HG03135 (cell line): ENCODE data around the gene SLC6A19.
"Not testable (repeated sequence)": the region's sequence is repeated elsewhere in the genome, so short reads cannot be mapped to it uniquely, and the experiment has no call there.

ENCODE experiments used
- ATAC-seq: cut with Tn5 transposase; IDR thresholded peaks from one replicate; pipeline ENCODE4 v1.9.1; 2021; ENCODE audit warnings: mild to moderate bottlenecking, moderate library complexity; ENCODE audit not compliant: unreplicated experiment

Gene SLC6A19

DNA sequence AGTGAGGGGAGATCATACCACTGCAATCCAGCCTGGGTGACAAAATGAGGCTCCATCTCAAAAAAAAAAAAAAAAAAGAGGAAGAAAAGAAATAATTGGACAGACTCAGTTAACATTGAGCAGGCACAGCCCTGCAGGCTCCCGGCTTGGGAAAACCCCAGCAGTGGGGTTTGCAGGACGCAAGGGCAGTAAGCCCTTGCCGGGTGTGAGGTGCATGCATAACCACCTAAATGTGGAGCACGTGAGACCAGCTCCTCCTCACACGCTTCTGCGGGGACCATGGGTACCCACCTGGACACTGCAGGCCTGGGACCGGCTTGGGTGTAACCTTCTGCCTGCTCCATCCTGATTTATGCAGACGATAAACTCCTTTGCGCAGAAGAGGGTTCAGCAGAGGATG lies 19.0 kb downstream of the SLC6A19 start:
- no peak for ATAC-seq

DNA sequence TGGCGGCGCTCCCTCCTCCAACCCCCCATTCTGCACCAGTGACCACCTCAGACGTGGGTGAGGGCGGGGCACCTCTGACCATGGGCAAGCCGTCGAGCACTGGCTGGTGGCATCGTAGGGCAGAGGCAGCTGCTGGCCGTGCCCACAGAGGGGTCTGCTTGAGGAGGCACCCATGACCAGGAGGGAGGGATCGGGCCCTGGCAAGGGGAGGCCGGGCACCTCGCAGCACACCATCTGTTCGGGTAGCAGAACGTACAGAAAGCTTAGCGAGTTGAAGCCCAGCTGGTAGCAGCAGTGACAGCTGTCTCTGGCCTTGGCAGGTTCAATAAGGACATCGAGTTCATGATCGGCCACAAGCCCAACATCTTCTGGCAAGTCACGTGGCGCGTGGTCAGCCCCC lies 19.4 kb downstream of the SLC6A19 start:
- ATAC-seq = no peak

- ATAC-seq = no peak
Observed at GRCh38 chr5:1221721-1222120, 20.3 kb downstream of the SLC6A19 start.

GRCh38 chr5:1222147-1222546 lies 20.8 kb downstream of the SLC6A19 start:
- ATAC-seq = no peak

- no peak for ATAC-seq
Observed at GRCh38 chr5:1222621-1223277, 21.4 kb downstream of the SLC6A19 start.

DNA sequence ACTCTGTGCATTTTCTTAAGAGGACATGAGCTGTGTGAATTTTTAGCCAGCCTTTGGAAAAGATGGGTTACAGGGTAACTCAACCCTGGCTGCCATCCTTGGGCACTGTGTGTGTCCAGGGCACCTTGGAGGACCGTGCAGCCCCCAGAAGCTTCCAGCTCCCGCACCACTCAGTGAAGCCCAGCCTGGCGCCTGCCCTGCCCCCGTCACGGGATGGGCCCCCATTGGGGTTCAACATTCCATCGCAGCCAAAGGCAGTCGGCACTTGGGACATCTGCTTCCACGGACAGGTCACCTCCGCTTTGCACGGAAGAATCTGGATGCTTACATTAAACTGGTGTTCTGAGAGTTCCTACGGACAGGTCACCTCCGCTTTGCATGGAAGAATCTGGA lies 21.9 kb downstream of the SLC6A19 start:
- ATAC-seq = no peak

GRCh38 chr5:1224631-1225030 lies 23.2 kb downstream of the SLC6A19 start:
- no peak for ATAC-seq

DNA sequence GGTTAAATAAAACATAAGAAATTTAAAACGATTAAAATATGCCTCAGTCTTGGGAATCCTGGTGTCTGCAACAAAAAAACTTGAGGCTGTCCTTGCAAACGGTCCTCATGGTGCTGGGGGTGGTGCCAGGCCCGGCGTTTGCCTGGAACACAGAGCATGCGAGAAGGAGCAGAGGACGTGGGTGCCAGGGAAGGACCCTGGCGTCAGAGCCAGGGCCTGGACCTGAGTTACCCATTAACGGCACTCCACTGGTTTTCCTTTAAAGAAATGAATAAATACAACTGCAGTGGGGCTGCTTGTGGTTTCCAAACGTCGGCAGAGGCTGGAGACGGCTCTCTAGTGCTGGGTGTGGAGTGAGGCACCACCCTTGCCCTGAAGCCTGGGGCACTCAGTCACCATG lies 23.7 kb downstream of the SLC6A19 start, which contains the start of gene SLC6A18:
SLC6A18 (plus strand) TSS at position 301 of the 400 bp plus-strand sequence; CDS start at position 398, 97 bp downstream.
- ATAC-seq = no peak

DNA sequence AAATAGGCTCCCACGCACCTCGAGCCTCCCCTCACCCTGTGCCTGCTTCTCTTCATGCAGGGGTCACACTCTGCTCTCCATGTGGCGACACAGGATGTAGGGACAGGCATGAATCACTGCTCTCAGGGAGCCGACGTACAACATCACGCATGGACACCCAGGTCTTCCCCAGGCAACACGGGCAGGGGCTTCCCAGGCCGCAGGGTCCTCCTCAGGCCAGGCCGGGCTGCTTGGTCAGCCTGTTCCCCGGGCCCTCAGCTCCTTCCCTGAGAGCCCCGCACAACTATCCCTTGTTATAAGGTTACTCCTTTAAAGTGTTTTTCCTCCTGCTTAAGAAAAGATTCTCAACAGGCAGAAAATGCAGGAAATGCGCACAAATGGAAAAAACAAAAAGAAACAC lies 24.8 kb downstream of the SLC6A19 start:
- no peak for ATAC-seq

- ATAC-seq = no peak
Observed at GRCh38 chr5:1226839-1227581, 25.6 kb downstream of the SLC6A19 start.

GRCh38 chr5:1227667-1228066 lies 26.3 kb downstream of the SLC6A19 start:
- ATAC-seq = no peak

DNA sequence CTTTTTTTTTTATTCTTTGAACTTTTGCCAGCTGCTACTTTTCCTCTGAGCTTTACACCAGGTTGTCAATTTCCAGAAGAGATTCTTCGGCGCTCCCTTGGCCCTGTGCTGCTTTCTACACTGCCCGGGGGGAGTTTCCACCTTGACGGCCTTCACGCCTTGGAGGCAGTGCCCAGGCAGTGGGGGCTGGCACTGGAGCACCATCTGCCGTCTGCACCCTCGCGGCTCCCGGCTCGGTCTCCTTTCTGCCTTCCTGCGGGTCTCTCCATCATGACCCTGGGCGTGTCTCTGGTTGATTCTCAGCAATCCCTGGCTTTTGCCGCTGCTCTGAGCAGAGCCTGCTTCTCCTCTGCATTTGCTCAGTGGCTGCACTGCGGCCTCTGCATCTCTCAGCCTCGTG lies 26.7 kb downstream of the SLC6A19 start:
- no peak for ATAC-seq

DNA sequence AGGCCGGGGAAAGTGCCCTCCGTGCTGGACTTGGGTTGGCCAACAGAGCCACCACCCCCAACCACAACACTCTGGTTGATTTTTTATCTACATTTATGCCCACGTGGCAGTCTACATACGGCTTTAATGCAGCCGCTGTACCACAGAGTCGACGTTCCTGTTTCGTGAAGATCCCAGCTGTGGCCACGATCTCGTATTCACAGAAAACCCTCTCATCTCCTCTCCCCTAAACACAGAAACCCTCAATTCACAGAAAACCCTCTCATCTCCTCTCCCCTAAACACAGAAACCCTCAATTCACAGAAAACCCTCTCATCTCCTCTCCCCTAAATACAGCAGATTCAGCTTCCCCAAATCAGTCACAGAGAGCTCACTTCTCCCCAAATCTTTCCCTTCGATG lies 27.6 kb downstream of the SLC6A19 start:
- not testable (repeated sequence) for ATAC-seq

DNA sequence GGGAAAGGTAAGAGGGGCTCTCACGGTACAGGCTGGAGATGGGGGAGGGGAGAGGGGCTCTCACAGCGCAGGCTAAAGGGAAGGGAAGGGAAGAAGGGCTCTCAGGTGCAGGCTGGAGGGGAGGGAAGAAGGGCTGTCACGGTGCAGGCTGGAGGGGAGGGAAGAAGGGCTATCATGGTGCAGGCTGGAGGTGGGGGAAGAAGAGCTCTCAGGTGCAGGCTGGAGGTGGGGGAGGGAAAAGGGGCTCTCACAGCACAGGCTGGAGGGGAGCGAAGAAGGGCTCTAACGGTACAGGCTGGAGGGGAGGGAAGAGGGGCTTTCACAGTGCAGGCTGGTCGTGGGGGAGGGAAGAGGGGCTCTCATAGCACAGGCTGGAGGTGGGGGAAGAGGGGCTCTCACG lies 28.4 kb downstream of the SLC6A19 start:
- ATAC-seq = no peak

GRCh38 chr5:1230551-1230950 lies 29.2 kb downstream of the SLC6A19 start:
- ATAC-seq = no peak

DNA sequence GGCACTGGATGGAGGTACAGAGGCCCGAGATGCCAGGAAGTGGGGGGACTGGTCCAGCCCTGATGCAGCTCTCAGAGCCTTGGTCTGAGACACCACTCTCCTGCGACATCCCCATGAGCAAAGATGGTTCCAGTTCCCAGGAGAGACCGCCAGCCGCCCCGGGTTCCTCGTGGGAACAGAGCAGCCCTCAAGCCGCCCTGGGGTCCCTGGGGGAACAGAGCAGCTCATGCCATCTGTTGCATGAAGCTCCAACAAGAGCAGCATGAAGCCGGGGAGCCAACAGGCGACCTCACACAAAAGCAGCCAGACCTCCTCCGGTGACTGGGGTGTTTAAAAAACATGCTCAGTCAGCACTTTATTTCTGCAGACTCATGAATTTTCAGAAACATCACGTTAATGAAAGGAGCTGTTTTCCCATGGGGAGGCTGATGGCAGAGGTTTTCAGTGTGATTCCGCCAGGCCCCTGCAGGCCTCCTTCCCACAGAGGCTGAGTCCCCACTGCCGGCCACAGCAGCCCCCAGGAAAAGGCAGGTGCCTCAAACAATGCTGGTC lies 30.0 kb downstream of the SLC6A19 start:
- ATAC-seq = no peak

DNA sequence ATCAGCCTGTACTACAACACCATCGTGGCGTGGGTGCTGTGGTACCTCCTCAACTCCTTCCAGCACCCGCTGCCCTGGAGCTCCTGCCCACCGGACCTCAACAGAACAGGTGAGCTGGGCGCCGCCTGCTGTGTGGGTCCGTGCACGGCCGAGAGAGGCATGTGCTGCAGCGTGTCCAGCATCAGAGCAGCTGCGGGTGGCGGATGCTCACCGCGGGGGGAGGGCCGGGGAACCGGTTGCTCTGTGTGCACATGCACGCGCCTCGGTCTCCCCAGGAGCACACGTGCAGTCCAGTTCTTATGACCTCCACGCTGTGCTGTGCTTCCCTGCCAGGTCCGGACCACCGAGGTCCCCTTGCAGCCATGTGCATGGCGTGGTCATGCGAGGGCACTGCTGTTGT lies 31.4 kb downstream of the SLC6A19 start:
- ATAC-seq = no peak

DNA sequence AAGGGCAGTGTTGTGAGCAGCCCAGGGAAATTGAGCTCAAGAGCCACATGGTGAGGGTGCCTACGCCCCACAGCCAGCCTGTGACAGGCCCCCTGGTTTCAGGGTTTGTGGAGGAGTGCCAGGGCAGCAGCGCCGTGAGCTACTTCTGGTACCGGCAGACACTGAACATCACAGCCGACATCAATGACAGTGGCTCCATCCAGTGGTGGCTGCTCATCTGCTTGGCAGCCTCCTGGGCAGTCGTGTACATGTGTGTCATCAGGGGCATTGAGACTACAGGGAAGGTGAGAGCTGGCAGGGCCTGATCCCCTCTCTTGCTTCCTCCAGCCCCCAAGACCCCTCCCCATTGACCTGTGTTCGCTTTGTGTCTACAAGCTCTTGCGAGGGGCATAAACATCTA lies 34.0 kb downstream of the SLC6A19 start:
- no peak for ATAC-seq

GRCh38 chr5:1235838-1236237 lies 34.4 kb downstream of the SLC6A19 start:
- ATAC-seq = no peak

DNA sequence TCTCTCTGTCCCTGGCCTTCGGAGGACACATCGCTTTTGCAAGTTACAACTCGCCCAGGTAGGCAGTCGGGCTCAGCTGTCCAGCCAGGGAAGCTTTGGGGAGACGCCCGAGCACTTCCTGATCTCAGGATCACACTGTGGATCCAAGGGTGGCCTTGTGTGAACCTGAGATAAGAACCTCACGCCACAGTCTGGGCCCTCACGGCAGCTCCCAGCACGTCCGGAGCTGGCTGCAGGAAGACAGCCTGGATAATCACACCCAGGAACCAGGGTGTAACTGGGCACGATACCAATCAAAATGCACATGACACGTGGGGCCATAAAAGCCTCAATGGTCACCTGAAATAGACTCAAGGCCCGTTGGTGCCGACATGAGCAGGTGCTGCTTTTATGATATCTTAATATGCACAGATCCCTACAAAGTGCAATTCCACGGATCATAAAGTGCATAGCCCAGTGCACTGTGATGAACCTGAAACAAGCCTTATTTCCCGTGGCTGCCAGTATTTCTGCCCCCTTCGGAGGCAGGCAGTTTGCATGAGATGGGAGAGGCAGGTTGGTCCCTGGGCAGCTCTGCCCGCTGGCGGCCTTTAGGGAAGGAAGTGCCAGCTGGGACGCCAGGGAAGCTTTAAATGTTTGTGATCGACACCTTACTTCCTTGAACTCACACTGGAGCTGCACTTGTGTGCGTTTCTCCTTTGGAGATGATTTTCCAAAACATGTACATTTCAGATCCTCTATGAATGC lies 38.3 kb downstream of the SLC6A19 start:
- ATAC-seq = no peak

- ATAC-seq = no peak
Observed at GRCh38 chr5:1240496-1241260, 39.3 kb downstream of the SLC6A19 start.
